ENCODE results near the gene RPUSD1.

RPUSD1 gene

DNA sequence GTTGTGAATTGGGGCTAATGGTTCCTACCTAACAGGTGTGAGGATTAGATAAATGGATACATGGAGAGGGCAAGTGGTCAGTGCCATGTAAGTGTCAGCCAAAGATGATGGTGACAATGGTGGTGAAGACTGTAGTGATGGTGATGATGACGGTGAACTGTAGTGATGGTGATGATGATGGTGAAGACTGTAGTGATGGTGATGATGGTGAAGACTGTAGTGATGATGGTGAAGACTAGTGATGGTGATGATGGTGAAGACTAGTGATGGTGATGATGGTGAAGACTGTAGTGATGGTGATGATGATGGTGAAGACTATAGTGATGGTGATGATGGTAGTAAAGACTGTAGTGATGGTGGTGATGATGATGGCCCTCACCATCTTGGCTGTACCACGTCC is 30.4 kb upstream of the RPUSD1 start:
- DNase-seq = no peak

DNA sequence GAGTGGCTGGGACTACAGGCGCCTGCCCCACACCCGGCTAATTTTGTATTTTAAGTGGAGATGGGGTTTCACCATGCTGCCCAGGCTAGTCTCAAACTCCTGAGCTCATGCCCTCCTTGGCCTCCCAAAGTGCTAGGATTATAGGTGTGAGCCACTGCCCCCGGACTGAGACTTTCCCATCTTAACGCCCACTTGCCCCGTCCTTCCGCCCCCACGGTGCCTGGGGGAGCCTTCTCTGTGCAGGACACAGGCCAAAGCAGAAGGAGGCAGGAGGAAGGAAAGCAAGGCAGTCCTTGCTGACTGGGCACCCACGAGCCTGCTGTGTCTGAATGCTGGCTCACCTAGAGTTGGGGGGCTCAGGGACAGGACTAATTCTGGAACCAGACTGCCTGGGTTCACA is 30.0 kb upstream of the RPUSD1 start:
- no peak for DNase-seq

DNA sequence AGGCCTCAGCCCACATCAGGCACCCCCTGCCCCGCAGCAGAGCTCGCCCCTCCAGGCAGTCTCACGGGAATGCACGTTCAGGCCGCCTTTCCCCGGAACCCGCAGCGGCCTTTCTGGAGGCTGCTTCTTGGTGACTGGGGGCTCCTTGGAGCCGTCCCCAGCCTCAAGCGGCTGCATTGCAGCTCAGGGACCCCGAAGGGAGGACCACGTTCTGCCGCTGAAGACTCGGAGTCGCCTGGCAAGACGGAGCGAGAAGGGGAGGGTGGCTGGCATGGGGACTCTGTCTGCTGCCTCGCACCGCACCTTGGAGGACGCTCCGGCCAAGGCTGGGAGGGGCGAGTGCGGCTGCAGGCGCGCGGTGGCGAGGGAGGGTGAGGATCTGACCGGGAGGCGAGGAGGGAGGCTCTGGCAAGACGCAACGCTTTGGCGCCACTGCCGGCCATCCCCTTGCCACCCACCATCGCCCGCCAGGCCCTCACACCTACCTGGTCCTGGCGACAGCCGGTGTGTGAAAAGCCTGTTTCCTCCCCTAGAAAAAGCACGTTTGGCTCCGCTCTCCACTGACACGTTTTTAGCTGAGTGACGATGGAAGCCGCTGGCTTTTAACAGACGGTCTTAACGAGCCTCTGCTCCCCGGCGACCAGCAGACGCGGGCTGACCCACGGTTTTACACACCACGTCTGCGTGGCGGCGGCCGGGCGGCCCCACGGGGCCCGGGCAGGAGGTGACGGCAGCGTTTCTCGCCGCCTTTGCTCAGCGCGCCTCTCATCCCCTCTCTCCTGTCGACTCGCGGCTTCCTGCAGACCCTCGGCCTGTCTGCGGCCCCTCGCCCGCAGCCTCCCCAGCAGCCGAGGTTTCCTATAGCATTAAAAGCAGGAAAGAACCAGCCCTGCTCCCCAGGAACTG is 29.1 kb upstream of the RPUSD1 start:
- DNase-seq = no peak

DNA sequence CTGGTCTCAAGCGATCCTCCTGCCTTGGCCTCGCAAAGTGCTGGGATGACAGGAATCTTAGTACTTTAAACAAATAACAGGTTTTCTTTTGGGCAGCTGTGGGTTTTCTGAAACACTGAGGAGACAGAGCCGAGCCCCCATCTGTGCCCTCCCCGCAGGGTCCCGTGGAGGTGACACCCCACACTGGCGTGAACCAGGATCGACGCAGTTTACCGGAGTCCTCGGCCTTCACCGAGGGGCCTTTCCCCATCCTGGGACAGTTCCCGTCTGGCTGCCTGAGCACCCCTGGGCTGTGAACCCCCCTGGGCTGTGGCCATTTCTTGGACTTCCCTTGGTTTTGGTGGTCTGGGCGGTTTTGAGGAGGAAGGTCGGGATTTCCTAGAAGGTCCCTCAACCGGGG is 27.7 kb upstream of the RPUSD1 start:
- no peak for DNase-seq

DNA sequence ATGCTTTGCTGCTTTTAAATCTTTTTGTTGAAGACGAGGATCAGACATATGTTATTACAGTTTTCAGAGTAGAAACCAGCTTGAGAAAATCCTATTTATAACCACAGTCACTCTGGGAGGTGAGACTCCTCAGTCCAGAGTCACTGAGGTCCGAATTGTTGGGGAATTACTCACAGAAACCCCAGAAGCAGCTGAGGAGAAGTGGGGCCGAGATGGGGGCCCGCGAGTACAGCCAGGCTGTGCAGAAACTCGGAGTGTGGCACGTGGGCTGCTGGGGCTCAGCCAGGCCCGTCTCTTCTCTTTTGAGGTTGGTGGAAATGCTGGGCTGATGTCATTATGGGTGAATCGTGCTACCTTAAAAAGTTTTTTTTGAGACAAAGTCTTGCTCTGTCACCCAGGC is 26.8 kb upstream of the RPUSD1 start:
- DNase-seq = no peak

DNA sequence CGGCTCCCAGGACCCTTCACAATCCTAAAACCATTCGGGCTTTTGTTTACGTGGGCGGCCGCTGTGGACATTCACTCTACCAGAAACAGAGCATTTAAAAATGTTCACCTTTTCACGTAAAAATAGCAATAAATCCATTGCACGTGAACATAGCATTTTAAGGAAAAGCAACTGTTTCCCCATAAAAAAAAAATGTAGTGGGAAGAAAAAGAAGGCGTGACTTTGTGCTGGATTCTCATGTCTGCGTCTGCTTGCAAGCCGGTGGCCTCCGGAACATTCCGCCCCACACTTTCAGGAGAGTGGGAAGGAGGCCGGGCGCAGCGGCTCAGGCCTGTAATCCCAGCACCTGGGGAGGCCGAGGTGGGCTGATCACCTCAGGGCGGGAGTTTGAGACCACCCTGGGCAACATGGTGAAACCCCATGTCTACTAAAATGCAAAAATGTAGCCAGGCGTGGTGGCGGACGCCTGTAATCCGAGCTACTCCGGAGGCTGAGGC is 25.8 kb upstream of the RPUSD1 start:
- no peak for DNase-seq

DNA sequence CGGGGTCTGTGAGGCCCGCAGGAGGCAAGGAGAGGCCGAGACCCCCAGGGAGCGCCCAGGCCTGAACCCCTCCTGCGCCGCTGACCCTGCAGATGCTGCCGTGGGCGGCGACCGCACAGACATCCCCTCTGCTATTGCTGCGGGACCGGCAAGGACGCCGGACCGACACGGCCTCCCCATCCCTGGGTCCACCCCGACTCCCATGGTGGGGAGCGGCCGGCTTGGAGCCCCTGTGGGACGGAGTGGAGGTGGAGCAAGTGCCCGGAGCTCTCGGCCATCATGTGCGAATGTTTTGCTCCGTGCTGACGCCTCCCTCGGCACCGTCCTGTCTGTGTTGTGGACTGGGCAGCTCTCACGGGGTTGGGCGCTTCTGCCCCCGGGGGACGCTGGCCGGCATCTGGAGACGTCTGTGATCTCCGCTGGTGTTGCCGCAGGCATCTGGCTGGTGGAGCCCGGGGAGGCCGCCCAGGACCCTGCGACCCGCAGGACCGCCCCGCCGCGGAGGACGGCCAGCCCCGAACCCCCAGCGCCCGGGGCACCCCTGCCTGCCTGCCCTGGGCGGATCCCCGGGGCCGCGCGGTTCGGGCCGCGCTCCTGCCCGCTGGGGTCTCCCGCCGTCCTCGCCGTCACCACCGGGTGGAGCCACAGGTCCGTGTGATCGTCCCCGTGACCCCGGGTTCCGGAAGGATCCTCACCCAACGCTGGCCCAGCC is 25.2 kb upstream of the RPUSD1 start:
- peak; percentile 60 for DNase-seq

DNA sequence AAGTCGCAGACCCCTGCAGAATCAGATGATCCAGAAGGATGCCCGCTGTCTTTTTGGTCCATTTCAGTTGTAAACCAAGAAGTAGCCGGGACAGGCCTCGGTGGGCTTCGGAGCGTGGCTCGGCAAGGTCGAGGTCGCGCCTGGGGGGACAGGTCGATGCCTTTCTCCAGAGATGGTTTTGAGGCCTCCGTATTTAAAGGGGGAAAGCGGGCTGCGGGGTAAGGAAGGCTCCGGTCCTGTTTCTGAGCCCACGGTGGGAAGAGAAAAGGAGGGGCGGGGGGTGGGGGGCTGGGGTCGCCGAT is 19.9 kb upstream of the RPUSD1 start:
- DNase-seq = no peak

DNA sequence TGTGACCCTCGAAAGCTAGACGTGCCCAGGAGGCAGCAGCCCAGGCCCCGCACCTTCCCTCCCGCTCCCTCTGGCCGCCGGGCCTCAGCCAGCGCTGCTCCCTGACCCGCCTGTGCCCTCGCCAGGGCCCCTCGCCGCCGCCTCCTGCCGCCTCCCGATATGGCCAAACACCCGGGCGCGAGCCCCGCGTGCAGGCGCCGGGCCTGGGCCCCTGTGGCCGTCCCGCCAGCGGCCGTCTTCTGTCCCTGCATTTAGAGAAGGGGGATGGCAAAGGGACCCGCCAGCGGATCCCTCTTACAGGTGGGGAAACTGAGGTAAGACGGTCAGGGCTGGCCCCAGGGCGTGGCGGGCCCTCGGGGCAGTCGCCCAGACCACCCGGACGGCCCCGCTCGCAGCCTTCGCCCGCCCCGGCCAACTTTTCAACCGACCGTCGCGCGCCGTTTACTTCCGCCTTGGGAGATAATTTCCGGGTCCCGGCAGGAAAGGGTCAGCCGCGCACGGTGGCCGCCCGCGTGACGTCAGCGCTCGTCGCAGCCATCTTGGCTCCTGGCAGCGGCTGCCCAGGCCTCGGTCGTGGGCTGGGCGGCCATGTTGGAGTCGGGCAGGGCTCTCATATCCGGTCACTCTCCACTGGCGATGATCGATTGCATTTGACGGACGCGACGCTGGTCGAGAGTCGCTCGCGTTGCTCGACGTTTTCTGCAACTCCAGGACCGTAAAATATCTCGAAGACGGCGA is 19.3 kb upstream of the RPUSD1 start:
- DNase-seq = peak; percentile 95

DNA sequence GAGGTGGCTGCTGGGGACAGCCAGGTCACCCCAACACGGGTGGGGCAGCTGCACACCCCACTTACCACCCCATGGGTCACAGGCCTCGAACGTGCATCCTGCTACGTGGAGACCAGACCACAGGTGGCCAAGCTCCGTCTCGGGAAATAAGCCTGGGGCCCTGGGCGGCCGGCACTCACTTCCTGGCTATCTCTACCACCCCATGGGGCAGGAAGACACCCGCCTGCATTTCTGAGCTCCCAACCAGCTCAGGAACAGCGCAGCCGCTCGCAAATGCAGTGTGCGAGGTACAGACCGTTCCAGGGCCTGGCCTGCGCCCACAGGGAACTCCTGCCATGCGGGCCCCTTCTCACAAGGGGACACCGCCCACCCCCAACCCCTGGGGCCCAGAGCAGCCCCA is 17.3 kb upstream of the RPUSD1 start:
- no peak for DNase-seq

DNA sequence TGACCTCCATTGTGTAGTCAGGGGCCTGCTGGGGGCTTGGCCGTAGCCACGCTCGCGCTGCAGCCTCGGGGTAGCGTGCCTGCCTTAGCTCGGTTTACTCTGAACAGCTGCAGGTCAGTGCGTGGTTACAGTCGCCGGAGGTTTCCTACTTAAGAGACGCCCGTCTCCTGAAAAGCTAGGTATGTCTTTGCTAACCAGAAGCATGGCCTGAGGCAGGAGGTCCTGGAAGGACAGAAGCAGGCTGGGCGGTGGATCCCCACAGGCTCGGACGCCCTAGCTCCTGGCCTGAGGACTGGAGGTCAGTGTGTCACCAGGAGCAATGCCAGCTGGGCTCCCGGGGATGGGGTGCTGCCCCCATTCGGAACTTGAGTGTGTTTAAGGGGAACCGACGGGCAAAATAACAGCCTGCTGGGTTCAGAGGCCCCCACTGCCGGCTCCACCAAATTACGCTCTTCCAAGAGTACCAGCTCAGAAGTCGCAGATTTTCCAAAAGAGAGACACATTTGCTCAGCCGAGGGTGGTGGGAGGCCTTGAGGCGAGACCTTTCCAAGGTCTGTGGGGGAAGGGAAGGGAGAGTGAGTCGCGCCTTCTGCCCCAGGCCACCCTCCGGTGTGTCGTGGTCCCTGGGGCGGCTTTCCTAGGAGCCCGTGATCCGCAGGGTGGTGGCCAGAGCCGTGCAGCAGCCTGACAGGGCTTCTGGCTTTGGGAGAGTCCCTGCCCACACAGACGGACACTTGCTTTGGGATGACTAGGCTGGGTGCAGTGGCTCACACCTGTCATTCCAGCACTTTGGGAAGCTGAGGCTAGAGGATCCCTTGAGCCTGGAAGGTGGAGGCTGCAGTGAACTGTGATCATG is 16.2 kb upstream of the RPUSD1 start:
- DNase-seq = no peak

DNA sequence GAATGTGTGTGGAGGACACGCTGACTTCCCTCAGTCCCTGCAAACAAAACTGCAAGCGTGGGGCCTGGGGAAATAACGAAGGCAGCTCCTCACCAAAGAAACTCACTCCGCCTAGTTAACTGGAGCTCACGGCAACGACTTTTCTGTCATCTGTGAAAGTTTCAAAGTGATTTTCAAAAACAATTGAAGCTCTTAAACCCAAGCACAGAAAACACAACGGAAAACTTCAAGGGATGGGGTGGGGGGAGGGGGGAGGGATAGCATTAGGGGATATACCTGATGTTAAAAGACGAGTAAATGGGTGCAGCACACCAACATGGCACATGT is 15.5 kb upstream of the RPUSD1 start:
- DNase-seq = no peak

DNA sequence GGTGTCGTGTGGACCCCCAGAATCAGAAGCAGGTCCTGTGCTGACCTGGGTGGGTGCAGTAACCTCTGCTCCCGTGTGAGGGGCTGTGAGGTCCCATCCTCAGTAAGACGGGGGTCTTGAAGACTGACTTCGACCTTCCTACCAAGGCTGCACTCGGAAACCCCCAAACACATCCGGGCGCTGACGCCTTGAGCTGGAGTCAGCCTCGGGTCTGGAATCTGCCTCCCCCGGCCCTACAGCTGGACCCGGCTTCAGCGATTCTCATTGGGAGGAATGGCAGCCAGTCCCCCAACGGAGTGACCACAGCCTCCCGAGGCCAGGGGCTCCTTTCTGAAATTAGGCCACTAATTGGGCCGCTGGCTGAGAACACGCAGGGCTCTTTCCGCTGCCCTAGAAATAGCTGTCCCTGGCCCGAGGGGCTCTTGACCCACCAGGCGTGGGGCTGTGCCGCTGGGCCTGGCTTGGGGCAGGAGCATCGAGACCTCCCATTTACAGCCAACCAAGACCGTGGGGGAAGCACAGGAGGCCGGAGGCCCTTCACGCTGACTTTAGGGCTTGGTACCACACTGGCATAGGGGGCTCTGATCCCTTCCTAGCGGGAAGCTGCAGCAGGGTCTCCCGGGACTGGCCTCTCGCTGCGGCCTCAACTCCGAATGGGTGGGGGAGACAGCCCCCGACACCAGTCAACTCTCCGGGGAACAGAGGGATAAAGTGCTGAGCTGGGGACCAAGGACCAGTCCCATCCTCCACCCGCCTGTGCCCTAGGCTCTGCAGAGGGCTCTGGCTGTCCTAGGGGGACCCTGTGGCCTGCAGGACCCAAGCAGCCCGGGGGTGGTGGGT is 15.0 kb upstream of the RPUSD1 start:
- DNase-seq = no peak

DNA sequence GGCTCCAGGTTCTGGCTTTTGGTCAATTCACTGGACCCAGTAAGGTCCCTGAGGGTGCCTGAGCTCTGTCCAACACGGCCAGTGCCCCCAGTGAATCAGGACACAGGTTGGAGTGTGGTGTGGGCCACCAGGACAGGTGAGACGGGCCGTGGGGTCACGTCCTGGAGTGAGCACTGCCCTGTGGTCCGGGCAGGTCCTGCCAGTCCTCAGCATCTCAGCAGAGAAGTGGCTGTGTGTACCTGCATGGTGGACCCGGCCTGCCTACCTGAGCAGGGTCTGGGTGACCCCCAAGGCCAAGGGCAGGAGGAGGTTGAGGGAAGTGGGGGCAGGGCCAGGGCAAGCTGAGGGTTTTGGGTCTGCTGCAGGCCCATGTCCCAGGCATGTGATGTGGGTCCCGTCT is 14.3 kb upstream of the RPUSD1 start:
- DNase-seq = no peak

DNA sequence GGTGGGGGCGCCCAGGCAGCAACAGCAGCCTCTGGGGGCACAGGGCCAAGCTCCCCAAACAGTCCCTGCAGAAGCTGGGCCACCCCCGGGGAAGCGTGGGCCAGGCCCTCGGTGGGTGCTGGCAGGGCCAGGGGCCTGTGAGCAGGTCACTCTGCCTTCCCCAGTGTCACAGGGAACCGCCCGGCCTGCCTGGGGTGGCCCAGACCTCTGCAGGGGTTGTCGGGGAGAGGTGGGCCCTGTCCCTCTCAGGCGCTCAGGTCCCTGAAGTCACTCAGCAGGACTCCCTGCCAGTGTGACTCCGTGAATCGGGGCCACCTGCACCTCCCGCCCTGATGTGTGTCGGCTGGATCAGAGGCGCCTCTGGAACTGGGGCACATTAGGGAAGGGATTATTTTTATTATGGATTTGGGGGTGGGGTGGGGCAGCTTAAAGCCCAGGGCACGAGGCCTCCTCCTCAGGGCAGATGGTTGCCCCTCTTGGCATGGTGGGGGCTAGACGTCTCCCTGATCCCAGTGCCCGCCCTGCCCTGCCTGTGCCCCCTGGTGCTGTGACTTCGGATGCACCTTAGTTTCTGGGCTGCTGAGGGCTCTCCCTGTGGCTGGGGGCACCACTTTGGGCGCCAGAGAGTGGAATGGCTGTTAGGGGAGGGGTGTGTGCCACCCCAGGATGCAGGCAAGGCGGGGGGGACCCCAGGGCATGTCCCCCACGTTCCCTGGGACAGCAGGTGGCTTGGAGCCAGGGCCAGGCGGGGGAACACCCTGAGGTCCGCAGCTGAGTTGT is 13.6 kb upstream of the RPUSD1 start:
- DNase-seq = no peak

DNA sequence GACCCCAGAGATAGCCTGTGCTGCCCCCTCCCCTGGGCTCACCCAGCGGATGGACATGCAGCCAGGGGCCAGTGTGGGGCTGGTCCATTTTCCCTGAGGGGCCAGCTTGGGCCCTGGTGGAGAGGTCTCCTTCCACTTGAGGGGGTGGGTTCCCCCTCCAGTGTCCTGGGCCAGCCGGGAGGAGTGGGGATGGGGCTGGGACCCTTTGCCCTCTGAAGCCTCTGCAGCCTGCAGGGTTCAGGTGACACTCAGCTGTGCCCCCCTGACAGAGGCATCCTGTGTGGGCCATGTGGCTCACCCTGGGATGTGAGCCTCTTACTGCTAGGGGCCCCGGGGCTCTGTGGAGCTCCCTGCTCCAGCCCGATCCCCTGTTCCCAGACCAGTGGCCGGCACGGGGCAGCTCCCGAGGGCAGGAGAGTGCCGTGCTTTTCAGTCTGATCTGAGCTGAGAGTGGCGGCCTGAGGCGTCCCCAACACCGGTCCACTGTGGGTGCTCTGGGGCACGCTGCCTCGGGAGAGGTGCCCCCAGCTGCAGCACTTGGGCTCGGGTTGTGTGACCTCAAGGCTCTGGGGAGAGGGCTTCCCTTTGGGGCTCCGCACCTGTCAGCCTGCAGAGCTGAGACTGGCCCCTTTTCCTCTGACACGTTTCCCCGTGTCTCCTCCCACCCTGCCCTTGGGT is 12.8 kb upstream of the RPUSD1 start:
- DNase-seq = no peak

DNA sequence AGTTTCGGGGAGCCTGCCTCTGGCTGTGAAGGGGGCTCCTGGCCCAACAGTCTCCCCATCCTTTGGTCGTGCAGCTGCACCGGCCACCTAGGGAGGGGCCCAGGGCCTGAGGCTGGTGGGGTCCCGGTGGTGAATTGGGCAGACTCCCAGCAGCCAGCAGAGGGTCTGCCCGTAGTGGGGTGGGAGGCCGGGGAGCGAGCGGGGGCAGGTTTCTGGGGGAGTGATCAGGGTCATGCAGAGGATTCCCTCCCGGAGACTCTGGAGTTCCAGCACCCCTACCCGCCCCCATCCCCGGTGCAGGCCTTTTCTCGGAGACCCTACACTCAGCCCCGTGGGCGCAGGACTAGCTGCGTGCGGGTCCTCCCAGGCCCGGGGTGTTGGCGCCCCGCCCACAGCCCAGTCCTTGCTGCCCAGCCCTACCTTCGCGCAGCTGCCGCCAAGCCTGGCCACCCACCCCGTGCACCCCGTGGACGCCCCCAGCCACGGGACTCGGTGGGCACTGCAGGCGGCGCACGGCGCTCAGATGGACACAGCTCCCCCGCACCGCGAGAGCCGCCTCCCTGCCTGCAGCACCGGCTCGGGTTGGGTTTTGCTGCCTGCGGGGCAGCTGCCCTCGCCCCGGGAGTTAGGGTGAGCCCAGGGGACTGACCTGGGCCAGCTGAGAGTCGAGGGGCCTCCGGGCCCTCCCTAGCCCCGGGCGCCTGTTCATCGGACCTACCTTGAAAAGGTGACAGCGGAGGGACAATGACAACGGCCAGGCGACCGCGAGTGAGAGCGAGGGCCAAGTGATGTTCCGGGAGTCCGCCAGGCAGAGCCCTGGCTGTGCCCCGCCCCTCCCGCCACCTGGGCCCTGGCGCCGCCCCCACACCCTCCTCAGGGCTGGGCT is 12.0 kb upstream of the RPUSD1 start, which contains the start of gene GNG13:
Gene GNG13 (minus strand): TSS at position 787 of the 886 bp plus-strand sequence. CDS start 1,657 bp downstream, outside the sequence.
- no peak for DNase-seq

DNA sequence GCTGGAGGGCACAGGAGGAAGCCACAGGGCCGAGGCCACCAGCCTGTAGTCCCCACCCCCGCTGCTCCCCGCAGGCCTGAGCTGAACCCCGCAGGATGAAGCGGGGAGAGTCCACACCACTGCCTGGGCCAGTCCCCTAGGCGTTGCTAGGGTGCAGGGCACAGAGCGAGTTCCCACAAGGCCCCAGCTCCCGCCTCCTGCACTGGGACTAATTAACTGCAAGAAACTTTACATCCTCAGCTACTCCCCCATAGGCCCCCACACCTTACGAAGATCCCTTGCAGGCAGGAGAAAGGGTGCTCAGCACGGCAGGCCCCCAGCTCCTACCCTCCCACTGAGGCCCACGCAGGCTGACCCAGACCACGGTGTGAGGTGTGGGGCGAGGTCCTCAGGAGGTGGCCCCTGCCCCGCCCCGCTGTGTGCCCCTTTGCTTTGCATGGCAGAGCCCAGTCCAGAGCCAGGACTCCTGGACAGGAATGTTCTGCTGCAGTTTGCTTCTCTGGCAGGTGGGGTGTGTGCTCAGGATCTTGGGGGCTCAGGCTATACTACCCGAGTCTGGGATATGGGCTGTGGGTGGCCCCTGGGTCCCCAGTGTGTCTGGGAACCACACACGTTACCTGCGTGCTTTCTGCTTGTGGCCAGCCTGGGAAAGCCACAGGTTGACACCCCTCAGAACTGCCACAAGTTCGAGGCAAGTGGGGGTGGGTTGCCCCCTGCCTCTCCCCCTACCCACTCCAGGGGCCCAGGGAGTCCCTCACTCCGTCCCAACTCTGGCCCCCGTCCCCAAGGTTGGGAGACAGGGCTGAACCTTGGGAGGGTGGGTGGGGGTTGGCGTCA is 11.1 kb upstream of the RPUSD1 start:
- DNase-seq = peak; percentile 30

Data from hematopoietic multipotent progenitor cell treated with erythropoietin and hydrocortisone succinate and interleukin-3 and kit ligand, for 6 days (in vitro differentiated cells).